Stimulated activated CD4-positive, alpha-beta T cell treated with anti-CD3 and anti-CD28 coated beads, Interleukin-2, amount 100 ng/mL, for 24 hours (primary cell): ENCODE measurements around the gene MYH13.
"Not testable (repeated sequence)": the region's sequence is repeated elsewhere in the genome, so short reads cannot be mapped to it uniquely, and the experiment has no call there.

ENCODE experiments used
- DNase-seq, 2 donors: peaks; one replicate each; pipeline ENCODE4 v3.0.0-alpha.2; 2020

MYH13 gene

GRCh38 chr17:10295728-10296343 is 77.0 kb downstream of the MYH13 start:
- DNase-seq, result peak in 1 of 2 donors; percentile 37

- DNase-seq, result no peak
Measured at GRCh38 chr17:10294180-10294579, 78.6 kb downstream of the MYH13 start.

GRCh38 chr17:10292057-10292937 is 80.5 kb downstream of the MYH13 start:
- DNase-seq, result no peak

- not testable (repeated sequence) for DNase-seq
Measured at GRCh38 chr17:10291576-10291975, 81.2 kb downstream of the MYH13 start.

- no peak for DNase-seq
Measured at GRCh38 chr17:10290041-10290440, 82.8 kb downstream of the MYH13 start.

GRCh38 chr17:10286324-10286723 is 86.5 kb downstream of the MYH13 start:
- no peak for DNase-seq

GRCh38 chr17:10285896-10286295 is 86.9 kb downstream of the MYH13 start:
- DNase-seq, result no peak

- no peak for DNase-seq
Measured at GRCh38 chr17:10280068-10280467, 92.7 kb downstream of the MYH13 start.

GRCh38 chr17:10278218-10278617 is 94.6 kb downstream of the MYH13 start:
- DNase-seq, result no peak

GRCh38 chr17:10276436-10276835 is 96.4 kb downstream of the MYH13 start:
- no peak for DNase-seq

GRCh38 chr17:10275418-10275817 is 97.4 kb downstream of the MYH13 start:
- DNase-seq, result no peak

- DNase-seq, result no peak
Measured at GRCh38 chr17:10271106-10271562, 101.7 kb downstream of the MYH13 start.

GRCh38 chr17:10270258-10270657 is 102.5 kb downstream of the MYH13 start:
- DNase-seq, result no peak

GRCh38 chr17:10268005-10268404 is 104.8 kb downstream of the MYH13 start:
- no peak for DNase-seq

GRCh38 chr17:10266296-10266876 is 106.4 kb downstream of the MYH13 start:
- no peak for DNase-seq

GRCh38 chr17:10265100-10265810 is 107.6 kb downstream of the MYH13 start:
- no peak for DNase-seq

GRCh38 chr17:10264051-10264450 is 108.8 kb downstream of the MYH13 start:
- no peak for DNase-seq

- DNase-seq, result no peak
Measured at GRCh38 chr17:10262451-10262850, 110.4 kb downstream of the MYH13 start.

- DNase-seq, result no peak
Measured at GRCh38 chr17:10261098-10261497, 111.7 kb downstream of the MYH13 start.

- no peak for DNase-seq
Measured at GRCh38 chr17:10251212-10251948, 121.4 kb downstream of the MYH13 start.
